Activated CD4-positive, CD25-positive, alpha-beta regulatory T cell treated with anti-CD3 and anti-CD28 coated beads, Interleukin-2, amount 50 U/mL, for 16 hours (primary cell): Measurements from ENCODE around the gene CLIC3.
"Not testable (repeated sequence)": the region's sequence is repeated elsewhere in the genome, so short reads cannot be mapped to it uniquely, and the experiment has no call there.

Experiments used
- DNase-seq: peaks from one replicate; pipeline ENCODE4 v3.0.0-alpha.2; 2020; ENCODE audit warnings: low read depth, low spot score

CLIC3 gene, protein sequence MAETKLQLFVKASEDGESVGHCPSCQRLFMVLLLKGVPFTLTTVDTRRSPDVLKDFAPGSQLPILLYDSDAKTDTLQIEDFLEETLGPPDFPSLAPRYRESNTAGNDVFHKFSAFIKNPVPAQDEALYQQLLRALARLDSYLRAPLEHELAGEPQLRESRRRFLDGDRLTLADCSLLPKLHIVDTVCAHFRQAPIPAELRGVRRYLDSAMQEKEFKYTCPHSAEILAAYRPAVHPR

DNA sequence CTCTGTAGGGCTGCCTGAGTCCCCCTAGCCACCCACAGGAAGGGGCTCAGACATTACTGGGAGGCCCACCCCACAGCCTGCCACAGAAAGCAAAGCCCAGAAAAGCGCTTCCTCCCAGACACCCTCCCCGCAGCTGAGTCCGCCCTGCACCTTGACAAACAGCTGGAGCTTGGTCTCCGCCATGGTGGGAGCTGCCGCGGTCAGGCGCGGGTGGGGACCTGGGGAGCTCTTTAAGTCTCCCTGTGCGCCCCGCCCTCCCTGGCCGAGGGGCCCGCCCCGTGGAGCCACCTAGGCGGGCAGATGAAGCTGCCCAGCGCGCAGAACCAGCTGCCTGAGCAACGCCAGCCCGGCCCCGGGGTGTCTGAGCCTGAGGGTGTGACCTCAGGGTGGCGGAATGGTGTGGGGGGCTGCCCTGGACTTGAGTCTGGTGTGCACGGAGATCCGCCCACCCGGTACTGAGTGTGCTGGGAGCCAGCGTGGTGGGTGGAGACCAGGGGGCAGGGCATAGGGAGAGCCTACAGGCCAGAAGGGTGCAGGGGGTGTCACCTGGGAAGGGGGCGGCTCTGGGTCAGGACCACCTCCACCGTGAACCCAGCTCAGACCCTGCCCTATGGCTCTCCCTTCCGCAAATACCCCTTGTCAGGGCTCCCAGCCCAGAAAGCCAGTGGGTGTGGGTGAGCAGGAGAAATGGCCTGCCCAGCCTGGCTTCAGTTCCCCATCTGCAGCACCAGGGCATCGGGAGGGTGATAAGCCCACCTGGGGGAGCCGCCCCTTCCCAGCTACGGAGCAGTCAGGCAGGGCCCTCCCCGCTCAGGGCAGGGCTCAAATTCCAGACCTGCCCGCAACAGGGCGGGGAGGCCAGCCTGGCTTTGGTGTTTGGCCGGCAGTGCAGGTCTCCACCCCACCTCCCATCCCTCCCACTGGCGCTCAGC lies at the start of gene CLIC3:
Gene CLIC3, minus strand, starts transcription at position 208 of the 932 bp plus-strand sequence. Its CDS starts 25 bp downstream, at position 183.
- no peak for DNase-seq

DNA sequence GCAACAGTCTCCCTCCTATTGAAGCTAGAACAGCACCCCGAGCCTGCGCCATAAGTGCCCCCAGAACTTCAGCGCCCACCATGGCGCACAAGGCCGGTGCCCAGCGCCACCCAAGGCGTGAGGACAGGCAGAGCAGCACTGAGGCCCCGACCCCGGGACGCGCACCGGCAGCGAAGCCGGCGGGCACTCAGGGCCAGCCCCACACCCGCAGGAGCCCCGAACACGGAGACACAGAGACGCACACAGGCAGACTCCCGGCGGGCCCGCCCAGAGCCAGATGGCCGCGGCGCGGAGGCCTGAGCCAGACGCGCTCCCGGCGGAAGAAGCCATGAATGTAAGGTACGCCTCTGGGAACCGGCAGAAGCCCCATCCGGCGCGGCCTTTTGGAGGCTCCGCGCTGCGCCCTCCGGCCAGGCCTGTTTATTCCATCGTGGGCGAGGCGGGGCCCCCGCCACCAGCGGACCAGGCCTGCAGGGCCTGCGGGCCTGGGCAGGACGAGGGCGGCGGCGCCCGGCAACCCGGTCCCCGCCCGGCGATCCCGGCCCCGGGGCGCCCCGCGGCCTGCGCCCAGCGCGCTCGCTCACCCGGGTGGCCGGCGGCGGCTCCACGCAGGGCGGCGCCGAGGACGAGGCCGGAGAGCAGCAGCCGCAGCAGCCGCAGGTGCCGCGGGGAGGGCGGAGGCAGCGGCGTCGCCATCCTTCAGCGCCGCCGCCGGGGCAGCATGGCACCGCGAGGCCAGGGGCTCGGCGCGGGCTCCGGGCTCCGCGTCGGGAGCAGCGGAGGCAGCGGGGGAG lies 49.1 kb upstream of the CLIC3 start:
- DNase-seq = no peak

DNA sequence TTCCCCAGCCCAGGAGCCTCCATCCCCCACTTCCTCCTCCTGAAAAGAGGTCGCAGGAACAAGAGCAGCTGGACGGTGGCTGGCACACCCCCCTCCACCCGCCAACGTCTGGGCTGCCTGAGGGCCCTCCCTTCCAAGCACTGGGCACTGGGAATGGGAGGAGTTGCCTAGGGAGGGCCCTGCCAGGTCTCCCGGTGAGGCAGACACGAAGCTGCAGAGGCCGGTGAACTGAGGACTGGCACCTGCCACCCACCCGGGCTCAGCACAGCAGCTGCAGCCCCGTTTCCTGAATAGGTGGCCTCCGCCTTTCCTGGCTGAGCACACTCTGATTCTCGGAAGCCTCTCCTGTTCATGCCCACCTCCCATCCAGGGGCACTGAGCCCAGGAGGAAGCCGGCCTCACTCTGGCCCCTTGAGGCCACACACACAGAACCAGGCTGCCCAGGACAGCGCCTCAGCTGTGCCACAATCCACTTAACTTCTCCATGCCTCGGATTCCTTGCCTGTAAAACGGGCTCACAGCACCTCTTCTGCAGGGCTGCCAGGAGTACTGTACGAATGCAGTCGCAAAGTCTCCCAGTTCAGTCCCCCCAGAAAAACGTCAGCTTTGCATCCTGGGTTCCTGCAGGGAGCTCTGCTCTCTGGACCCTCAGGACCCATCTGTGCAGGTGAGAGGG lies 48.3 kb upstream of the CLIC3 start:
- DNase-seq = no peak

DNA sequence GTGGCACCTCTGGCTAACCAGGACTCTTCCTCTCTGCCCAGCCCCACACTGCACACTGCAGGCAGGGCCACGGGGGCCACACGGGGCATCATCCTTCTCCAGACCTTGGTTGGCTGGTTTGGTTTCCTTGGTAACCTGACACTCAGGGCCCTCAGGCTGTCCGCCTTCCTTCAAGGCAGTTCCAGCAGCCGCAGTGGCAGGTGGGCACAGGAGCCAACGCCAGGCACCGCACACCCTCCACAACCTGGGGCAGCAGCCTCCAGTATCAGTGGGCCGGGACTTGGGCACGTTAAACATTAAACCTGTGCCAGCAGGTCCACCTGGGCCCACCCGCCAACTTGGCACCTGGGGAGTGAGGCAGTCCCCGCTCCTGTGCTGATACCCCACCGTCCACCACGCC lies 47.7 kb upstream of the CLIC3 start:
- no peak for DNase-seq

DNA sequence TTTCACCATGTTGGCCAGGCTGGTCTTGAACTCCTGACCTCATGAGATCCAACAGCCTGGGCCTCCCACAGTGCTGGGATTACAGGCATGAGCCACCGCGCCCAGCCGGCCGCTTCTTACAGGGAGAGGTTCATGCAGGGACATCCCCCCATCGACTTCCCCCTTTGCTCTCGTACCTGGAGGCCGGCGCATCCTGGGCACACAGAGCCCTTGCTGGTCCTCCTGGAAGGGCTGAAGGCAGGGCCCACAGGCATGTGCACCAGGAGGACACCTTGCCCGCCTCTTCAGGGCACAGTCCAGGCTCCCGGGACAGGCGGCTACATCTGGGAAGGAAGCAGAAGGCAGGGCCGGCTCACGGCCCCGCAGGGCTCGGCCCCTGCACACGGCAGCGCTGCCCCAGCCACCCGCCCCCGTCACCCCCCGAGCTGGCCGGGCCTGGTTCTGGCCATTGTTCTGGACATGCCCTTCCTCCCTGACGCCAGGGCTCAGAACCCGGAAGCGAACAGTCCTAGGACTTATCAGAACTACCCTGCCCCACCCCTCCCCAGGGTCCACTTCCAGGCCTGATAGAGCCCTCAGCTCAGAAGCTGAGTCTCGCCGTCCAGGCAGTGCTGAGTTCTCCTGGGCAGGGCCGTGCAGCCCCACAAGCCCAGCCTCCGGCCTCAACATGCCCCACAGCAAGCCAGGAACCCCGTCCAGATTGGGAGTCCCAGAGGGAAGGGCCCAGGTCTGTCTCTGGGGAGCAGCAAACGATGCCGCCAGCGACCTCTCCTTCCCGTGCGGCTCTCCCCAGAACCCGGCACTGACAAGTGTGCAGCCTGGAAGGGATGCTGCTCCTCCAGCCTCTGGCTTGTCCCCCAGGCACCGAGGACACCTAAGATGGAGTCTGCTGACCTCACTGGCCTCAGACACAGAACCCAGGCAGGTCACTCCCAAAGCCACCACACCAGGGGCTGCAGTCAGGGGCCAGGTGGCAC lies 46.7 kb upstream of the CLIC3 start:
- DNase-seq = no peak

DNA sequence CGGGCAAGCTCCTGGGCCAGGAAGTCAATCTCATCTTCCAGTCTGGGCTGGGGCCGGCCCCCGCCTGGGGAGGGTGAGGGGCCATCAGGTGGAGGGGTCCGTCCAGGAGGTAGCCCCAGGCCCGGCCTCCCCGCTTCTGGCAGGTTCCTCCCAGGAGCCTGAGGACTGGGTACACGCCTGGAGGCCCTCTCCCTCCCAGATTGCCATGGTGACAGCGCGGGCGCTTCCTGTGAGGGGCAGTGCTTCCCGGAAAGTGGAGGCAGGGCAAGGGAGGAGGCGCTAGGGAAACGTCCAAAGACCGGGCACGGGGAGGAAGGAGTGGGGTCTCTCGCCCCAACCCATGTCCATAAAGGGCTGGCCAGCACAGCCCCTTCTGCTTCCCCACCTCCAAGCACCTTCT lies 44.8 kb upstream of the CLIC3 start:
- no peak for DNase-seq

DNA sequence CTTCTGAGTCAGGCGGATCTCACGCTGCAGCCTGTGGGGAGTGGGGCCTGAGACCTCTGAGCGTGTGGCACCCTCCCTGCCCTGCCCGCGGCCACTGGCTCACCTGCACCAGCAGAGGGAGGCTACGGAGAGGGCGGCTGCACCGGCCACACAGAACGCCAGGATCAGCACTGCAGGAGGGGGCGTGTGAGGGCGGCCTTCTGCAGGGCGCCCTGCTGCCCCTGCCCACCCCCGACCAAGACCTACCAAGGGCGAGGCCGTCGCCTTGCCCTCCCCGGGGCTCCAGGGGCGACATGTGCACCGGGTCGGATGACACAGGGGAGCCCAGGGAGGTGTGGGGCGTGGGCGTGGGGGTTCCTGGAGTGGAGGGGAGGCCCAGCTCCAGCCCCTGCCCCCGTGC lies 44.2 kb upstream of the CLIC3 start:
- no peak for DNase-seq

DNA sequence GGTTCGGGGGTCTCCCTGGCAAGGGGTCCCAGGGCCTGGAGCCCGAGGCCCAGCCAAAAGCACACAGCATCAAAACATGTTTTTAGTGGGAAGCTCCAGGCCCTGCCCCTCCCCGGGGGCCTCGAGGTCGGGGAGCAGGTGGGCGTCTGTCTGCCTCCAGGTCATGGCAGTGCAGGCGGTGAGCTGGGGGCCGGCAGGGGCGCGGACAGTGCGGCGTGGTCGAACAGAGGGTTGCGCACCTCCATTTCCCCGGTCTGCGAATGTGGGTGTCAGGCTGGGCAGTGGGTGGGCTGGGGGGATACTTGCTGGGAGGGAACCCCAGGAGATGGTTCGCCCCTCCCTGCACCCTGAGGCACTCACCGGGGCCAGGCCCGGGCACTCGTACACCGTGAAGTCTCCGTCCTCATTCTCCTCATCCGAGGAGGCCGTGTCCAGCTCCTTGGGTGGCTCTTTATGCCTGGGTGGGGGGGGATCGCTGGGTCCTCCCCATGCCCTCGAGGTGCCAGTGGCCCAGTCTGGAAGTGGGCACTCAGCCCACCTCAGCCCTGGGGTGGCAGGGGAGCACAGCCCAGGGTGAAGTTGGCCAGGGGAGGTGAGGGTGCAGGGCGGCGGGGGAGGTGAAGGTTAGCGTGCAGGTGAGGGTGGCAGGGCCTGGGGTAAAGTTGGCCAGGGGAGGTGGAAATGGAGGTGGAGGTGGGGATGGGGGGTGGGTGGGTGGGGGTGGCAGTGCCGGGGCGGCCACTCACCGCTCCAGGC lies 43.4 kb upstream of the CLIC3 start:
- DNase-seq = no peak

DNA sequence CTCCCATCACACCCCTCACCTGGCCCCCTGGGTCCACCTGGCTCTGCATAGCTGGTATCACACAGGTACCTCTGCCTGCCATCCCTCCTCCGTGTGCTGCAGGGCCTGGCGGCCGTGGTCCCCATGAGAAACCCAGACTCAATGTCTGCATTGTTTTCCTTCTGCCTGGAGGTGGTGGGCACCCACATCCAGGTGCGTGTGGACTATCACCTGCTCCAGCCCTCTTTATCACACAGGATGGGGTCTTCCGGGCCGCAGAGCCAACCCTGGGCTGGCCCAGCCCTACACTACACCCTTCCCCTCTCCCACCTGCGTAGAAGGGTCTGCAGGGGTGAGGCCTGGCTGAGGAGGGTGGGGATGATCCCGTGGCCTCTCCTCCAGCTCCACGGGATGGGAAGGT lies 42.5 kb upstream of the CLIC3 start:
- DNase-seq = no peak

DNA sequence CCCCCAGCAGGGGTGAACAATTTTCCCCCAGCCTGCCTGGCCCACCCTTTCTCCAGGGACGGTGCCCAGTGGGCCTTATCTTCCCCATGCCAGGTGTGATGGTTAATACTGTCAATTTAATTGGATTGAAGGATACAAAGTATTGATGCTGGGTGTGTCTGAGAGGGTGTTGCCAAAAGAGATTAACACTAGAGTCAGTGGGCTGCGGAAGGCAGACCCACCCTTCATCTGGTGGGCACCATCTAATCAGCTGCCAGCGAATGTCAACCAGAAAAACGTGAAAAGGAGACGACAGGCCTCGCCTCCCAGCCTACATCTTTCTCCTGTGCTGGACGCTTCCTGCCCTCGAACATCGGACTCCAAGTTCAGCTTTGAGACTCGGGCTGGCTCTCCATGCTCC lies 41.1 kb upstream of the CLIC3 start:
- no peak for DNase-seq

DNA sequence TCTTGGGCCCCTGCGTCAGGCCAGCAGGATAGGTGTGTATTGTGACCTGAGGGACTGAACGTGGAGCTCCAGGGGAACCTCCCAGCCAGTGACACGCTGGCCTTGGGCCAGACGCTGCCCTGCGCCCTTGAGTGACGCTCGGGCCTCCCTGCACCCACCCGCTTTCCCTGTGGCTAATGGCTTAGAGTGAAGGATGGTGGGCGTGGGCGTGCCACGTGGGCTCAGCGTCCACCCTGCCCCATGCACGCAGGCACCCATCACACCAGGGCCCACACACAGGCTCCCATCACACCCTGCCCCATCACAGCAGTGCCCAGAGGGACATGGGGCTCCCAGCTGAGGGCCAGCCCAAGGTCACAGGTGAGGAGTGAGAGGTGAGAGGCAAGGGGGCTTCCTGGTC lies 40.7 kb upstream of the CLIC3 start:
- no peak for DNase-seq

DNA sequence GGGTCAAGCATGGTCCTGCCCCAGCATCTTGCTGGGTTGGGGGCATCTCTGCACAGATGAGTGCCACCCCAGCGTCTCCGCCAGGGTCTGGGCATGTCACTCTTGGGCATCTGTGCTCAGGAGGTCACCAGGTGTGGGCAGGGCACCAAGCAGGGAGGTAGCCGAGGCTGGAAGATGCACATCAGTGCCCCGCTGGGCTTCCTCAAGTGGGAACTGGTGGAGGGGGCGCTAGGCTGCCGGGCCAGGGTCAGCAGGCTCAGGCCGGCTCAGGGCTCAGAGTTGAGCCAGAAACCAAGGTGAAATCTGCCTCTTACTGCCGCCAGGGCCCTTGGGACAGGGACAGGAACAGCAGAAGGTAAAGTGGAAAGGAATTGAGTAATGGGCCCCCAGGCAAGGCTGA lies 39.6 kb upstream of the CLIC3 start:
- DNase-seq = no peak

DNA sequence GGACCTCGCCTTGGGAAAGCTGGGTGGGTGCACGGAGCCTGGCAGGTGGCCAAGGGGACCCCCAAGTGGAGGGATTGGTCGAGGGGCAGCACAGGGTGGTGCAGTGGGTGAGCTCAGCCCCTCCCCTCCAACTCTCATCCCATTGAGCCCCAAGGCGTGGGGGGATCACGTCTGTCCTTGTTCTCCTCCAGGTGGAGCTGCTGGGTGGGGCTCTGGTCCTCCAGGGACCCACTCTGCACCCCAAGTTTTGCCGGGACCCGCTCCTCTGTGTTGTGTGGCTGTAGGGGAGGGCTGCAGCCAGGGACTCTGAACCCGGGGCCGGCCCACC lies 39.1 kb upstream of the CLIC3 start:
- DNase-seq = no peak

DNA sequence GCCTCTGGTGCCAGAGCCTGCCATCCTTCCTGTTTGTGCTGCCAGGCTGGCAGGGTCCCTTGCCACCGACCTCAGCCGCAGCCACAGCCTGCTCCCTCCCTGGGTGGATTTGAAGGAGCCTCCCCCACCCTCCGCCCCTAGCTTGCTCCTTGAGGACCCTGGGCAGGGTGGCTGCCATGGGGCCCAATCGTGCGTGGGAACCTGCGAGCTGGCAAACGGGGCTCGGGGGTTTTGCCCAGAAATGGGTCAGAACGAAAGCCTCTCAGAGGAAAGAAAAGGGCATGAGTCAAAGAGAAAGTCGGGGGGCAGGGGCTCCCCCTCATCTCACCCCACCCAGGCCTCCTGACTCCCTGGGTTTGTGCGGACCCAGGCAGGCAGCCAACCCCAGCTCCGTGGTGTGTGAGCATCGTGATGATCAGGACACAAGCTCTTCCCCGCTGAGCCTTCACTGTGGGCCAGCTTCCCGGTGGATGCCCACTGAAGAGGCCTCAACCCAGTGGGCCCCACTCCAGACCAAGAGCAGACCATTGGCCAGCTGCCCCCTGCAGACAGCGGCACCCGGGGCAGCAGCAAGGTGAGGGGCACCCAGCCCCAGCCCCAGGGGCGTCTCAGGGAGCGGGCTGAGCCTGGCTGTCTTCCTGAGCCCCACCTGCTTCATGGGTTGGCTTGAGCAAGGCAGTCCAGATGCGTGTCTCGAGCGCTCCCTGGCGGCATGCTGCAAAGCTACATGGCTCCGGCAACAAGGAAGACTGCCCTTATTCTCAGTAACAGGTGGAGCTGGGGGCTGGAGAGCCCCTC lies 38.5 kb upstream of the CLIC3 start:
- peak; percentile 60 for DNase-seq

DNA sequence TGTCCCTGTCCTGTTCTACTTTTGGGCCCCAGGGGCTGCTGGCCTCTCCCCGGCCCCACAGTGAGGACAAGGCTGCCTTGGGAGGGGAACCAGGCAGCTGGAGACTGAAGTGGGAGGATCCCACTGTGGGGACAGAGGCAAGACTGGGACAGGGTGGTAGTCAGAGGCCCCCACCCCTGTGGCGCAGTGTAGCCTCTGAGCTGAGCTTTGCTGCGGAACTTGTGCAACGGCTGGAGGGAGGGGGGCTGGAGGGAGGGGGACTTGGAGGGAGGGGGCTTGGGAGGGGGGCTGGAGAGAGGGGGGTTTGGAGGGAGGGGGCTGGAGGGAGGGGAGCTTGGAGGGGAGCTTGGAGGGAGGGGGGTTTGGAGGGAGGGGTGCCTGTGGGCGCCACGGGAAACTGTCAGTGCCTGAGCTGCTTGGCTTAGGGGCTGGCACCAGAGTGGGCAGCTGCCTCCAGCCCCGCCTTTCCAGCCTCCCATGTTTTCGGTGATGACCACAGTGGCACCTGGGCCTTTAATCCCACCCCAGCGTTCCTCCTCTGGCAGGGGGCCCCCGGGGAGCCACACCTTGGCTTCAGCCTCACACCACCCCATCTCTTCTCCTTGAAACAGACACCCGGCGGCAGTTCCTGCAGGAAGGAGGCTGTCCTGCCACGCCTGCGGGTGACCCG lies 37.8 kb upstream of the CLIC3 start:
- no peak for DNase-seq

DNA sequence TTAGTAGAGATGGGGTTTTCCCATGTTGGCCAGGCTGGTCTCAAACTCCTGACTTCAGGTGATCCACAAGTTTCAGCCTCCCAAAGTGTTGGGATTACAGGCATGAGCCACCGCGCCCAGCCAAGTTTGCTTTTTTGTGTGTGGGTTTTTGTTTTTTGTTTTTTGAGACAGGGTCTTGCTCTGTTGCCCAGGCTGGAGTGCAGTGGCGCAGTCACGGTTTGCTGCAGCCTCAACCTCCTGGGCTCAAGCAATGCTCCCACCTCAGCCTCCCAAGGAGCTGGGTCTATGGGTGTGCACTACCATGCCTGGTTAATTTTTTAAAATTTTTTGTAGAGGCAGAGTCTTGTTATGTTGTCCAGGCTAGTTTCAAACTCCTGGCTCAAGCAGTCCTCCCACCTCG lies 37.1 kb upstream of the CLIC3 start:
- not testable (repeated sequence) for DNase-seq

DNA sequence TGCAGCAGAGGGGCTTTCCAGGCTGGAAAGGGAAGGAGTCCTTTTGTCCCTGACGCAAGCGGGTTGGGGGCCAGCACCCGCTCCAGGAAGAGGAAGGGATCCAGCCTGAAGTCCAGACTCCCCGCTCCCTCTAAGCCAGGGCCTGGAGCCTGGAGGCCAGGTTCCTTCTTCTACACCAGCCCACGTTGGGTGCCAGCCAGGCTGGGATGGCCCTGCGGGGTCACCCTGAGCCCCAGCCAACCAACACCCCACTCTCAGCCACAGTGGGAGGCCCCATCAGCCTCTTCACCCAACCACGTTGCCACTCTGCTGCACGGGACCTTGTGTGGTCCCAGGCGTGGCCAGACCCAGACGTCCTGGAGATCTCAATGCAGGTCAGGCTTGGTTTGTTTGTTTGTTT lies 36.5 kb upstream of the CLIC3 start:
- no peak for DNase-seq

DNA sequence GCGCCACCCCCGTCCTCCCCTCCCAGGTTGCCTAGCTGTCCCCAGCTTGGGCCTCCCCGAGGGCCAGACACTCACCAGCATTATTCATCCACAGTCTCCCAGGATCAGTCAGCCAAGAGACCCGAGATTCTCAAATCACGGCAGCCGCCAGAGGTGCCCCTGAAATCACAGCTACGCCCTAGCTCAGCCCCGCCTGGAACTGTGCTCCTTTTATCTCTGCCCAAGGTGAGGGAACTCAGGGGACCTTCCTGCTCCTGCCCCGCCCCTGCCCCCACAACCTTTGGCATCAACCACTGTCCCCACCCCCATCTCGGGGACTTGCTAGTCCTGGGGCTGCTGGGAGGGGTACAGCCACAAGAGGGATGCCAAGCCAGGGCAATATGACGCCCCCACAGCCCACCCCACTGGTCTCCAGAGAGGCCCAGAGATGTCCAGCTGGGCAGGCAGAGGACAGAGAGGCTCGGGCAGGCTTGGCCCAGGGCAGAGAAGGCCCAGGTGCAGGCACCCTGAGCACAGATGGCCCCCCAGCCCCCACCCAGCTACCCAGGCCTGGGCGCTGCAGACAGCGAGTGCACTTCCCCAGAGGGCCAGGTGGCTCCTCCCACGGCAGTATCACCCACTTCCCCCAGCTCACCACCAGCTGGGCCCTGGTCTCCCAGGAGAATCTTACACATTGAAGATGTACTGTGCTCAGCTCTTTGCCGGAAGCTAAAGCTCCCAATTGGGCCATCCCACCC lies 35.7 kb upstream of the CLIC3 start, which contains the start of gene FUT7:
Gene FUT7, minus strand, starts transcription at position 185 of the 737 bp plus-strand sequence. Its CDS starts 97 bp downstream, at position 88.
- DNase-seq = no peak
